ENCODE data around the gene SCIN.

Gene SCIN

DNA sequence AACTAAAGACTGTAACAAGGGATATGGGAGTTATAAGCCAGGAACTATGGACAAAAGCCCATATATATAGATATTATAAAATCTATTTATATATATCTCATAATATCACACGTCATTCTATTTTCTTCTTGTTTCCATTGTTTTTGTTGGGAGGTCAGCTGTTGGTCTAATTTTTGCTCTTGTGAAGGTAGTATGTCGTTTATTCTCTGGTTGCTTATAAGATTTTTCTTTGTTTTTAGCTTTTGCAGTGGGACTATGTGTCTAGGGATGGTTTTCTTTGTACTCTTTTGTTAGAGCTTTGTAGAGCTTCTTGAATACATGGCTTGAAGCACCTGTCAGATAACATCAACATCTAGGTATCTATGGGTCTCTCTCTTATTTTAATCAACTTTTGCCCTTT, 130.9 kb downstream of the SCIN start:
- no peak for DNase-seq (ENCODE audit: low read depth)
- TF ChIP-seq, protein P1, sequence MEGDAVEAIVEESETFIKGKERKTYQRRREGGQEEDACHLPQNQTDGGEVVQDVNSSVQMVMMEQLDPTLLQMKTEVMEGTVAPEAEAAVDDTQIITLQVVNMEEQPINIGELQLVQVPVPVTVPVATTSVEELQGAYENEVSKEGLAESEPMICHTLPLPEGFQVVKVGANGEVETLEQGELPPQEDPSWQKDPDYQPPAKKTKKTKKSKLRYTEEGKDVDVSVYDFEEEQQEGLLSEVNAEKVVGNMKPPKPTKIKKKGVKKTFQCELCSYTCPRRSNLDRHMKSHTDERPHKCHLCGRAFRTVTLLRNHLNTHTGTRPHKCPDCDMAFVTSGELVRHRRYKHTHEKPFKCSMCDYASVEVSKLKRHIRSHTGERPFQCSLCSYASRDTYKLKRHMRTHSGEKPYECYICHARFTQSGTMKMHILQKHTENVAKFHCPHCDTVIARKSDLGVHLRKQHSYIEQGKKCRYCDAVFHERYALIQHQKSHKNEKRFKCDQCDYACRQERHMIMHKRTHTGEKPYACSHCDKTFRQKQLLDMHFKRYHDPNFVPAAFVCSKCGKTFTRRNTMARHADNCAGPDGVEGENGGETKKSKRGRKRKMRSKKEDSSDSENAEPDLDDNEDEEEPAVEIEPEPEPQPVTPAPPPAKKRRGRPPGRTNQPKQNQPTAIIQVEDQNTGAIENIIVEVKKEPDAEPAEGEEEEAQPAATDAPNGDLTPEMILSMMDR (conservative IDR thresholded peaks at IDR 0.05; ENCODE audit: low read length), result no peak
- H3K4me3 ChIP-seq (ENCODE audit: low read length), result no peak overlapping the region

GRCh38 chr7:12703881-12704280, 133.4 kb downstream of the SCIN start:
- no peak overlapping the region for H3K4me3 ChIP-seq (ENCODE audit: low read length)
- DNase-seq (ENCODE audit: low read depth), result peak; percentile 64
- TF ChIP-seq, protein P1 (conservative IDR thresholded peaks at IDR 0.05; ENCODE audit: low read length), result no peak

DNA sequence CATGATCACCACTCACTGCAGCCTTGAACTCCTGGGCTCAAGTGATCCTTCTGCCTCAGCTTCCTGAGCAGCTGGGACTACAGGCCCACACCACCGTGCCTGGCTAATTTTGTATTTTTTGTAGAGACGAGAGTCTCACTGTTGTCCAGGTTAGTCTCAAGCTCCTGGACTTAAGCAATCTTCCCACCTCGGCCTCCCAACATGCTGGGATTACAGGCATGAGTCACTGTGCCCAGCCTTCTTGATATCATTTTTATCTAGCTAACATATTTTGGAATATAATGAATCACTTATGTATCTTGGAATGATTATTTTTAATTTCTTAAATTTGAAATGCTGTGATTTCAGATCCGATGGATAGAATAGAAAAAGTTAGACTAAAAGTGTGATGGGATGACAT, 135.4 kb downstream of the SCIN start:
- TF ChIP-seq, protein P1 (conservative IDR thresholded peaks at IDR 0.05; ENCODE audit: low read length), result no peak
- no peak for DNase-seq (ENCODE audit: low read depth)
- no peak overlapping the region for H3K4me3 ChIP-seq (ENCODE audit: low read length)

- H3K4me3 ChIP-seq (ENCODE audit: low read length), result no peak overlapping the region
- TF ChIP-seq, protein P1 (conservative IDR thresholded peaks at IDR 0.05; ENCODE audit: low read length), result no peak
- DNase-seq (ENCODE audit: low read depth), result peak; percentile 41
These were observed 136.5 kb downstream of the SCIN start for GRCh38 chr7:12706900-12707536.

- no peak for DNase-seq (ENCODE audit: low read depth)
- no peak overlapping the region for H3K4me3 ChIP-seq (ENCODE audit: low read length)
- TF ChIP-seq, protein P1 (conservative IDR thresholded peaks at IDR 0.05; ENCODE audit: low read length), result no peak
These were observed 137.8 kb downstream of the SCIN start for GRCh38 chr7:12708314-12708713.

Data from AG10803 (cell line).